Midbrain (tissue), 1 donor: ENCODE data around the gene ARHGAP12.

Experiments
- DNase-seq: peaks from one replicate; lab custom pipeline; 2025; lab: John Stamatoyannopoulos, UW

ARHGAP12 gene

DNA sequence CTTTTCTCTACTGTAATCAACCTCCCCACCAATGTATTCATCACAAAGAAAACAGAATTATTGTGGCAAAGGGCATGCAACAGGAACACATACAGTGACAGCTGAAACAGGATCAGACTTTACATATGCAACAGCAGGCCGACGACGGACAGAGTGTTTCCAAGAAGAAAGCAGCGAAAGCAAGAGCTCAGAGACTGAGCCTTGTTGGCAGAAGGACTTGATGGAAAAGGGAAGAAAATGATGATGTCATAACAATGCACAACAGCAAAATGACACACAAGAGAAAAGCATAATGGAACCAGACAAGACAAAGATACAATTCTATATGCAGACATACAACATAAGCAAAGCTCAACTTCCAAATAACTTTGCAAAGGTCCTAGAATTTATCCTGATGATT is 106.5 kb downstream of the ARHGAP12 start:
- DNase-seq, result no peak

DNA sequence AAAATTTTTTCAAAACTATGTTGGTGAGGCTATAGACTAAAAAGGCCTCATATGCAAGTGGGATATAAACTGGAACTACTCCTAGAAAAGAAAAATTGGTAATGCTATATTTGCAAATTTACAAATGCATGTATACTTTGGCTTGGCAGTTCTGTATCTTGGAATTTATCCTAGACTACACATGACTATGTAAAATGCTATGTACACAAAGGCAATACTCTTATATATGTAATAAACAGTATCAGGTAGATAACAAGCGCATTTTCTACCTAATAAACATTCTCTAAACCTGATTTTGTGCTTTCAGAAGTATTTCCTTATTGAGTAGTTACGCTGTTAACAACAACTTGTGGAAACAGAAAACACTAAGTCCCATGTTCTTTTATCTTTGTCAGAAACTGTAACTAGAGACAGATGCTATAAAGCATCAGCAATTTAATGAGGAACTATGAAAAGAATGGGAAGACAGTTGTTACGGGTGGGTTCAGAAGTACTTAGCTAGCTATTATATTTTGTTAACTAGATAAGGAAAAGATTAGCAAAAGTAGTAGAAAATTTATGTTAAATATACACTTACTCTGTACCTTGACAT is 107.8 kb downstream of the ARHGAP12 start:
- no peak for DNase-seq

DNA sequence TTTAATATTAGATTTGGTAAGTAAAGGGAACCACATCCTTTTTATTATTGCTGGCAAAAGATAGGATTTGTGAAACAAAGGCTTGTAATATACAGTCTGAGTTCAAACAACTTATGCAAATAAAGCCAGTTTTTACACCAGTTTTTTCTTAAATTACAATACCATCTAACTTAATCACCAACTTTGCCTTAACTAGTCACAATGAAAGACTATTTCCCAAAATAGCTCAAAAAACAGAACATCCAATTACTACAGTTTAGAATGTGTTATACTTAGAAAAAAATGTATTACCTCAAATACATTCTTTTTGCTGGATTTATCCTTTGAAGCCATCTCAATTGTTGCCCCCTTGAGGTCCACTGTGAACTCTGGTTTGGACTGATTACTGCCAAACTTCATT is 108.5 kb downstream of the ARHGAP12 start:
- no peak for DNase-seq

DNA sequence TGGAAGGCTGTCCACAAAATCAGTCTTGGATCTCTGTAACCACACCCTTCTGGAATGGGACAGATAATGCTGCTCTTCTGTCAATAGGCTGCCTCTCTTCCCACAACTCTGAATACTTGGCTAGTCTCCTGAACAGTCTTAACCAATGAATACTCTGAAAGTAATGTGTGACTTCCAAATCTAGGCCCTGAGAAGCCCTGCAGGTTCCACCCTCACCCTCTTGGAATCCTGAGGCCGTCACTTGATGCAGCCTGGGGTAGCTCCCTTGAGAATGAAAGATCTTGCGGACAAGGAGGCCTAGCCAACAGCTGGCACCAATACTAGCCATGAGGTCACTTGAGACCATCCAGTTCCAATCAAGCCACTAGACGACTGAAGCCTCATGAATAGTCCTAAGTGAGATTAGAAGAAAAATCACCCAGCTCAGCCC is 109.2 kb downstream of the ARHGAP12 start:
- no peak for DNase-seq

DNA sequence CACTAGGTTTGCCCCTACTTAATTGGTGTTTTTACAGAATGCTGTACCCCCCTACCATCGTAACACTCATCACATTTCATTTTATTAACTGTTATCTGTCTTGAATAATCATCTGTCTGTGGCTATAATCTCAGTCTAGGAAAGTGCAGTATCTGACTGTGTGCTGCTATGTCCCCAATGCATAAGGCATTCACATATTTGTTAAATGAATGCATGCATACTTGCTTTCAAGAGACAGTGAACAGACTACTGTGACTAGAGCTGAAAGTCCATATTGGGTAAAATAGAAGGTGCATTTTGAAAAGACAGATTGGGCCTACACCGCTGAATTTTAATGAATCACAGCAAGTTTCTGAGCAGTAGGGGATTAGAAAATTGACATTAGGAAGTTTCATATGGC is 112.3 kb downstream of the ARHGAP12 start:
- no peak for DNase-seq

DNA sequence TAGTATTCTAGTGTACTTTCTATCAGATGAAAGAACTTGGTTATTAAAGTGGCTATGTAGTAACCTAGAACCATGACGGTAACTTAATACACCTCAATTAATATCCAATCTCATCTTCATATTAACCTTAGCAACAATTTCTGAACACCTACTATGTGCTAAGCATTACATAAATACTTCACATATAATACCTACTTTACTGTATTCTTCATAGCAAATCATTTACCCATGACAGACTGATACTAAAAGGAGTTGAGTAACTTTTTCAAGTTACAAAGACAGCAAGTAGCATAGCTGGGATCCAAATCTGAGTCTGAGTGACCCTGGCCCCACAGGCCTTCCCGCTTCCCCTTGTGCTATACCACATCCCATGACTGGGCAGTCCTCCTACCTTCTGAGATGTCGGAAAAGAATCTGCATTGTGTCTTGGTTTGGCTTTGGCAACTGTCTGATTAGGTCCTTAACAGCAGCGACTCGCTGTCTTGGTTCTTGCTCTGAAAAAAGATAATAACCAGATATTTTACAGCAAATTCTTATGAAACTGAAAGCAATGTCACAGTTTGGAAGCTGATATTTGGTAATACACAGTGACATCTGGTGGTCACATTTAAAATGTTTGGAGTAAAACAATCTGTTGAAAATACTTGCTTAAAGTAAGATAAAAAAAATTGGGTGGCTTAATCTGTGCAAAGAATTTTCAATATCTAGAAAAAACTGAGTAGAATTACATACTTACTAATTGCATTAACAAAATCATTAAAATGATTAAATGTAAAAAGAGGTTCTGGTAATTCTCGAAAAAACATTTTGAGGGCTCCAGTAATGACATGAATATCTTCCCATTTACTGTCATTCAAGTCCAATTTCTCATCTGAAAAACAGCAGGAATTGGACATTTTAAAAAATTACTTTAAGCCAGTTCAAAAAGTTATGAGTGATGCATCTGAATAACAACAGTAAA is 120.1 kb downstream of the ARHGAP12 start:
- peak; percentile 69 for DNase-seq

DNA sequence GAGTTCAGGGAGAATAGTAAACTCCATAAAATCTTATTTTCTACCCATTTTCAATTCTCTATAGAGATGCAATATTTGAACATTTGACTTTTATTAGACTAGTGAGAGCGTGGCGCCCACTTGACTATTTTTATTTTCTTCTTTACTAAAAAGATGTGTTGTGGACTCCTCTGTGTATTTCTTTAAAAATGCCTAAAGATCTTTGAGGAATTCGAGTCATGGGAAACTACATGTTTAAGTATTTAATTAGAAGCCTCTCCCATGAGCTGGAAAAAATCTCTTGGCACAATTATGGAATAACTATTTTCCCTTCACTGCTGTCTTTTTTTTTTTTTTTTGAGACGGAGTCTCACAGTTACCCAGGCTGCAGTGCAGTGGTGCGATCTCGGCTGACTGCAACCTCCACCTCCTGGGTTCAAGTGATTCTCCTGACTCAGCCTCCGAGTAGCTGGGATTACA is 124.2 kb downstream of the ARHGAP12 start:
- no peak for DNase-seq

DNA sequence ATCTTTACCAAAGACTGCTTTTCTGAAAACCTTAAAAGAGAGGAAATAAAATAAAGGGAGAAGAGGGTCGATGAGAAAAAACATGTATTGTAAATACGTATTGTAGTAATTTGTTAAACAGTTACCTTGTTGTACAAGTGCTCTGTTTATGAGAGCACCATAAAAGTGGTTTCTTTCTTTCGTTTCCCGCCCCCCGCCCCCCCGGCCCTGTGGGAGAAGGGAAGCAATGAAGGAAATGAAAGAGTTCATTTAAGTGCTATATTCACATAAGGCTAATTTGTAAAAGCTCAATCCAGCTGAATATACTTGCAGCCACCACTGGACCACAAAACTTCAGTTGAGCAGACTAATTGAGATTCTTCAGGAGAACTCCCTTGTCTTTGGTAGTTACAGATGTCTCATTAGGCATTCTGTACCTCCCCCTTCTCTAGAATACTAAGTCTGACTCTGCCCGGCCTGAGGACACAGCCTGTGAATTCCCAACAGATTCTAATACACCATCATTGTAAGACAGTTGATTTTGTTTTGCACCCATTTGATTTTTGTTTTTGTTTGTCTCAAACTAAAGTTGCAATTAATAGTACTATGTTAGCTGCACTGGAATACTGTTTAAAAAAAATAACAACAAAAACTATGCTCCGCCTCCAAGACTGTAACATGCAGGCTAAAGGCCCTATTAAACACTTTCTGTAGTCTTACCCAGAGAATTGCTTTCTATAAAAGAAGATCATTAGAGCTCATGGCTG is 124.9 kb downstream of the ARHGAP12 start:
- peak; percentile 33 for DNase-seq

DNA sequence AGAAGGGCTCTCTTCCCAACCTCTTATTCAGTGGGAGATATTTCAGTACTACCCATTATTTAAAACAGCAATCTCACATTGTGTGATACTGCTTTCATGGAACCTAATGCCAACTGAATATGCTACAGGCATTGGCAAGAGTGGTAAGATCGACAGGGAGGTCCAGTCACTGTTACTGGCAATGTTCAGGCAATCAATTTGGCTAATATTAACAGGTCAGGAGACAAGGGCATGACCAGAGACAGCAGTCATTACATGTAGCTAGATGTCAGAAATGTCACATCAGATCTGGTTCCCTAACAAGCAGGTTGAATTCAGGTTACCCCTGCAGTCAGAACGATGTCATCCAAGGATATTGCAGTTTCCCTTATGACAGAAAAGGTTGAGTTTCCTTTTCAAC is 129.4 kb downstream of the ARHGAP12 start:
- DNase-seq, result no peak

DNA sequence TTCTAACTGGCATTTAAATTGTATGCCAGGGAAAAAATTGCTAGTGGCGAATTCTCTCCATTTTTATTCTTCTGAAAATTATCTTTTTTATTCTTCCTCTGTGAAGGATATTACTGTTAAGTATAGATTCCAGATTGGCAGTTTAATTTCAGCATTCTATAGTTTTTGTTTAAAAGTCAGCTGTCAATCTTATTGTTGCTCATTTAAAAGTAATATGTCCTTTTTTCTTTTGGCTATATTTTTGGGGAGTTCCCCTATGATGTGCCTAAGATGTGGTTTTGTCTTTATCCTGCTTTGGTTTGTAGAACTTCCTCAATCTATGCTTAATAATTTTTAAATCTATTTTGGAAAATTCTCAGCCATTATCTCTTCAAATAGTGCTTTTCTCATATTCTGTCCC is 135.9 kb downstream of the ARHGAP12 start:
- no peak for DNase-seq

DNA sequence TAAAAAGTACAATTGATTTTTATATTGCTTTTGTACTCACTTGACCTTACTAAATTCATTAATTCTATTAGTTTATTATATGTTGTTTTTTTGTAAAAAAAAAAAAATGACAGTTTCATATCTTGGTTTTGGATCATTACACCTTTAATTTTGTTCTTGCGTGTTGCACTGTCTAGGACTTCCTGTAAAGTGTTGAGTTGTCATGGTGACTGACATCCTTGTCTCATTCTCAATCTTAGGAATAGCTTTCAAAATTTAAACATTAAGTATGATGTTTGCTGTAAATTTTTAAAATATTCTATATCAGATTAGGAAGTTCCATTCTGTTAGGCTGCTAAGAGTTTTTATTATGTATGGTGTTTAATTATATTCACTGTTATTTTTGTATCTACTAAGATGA is 139.1 kb downstream of the ARHGAP12 start:
- DNase-seq, result no peak

DNA sequence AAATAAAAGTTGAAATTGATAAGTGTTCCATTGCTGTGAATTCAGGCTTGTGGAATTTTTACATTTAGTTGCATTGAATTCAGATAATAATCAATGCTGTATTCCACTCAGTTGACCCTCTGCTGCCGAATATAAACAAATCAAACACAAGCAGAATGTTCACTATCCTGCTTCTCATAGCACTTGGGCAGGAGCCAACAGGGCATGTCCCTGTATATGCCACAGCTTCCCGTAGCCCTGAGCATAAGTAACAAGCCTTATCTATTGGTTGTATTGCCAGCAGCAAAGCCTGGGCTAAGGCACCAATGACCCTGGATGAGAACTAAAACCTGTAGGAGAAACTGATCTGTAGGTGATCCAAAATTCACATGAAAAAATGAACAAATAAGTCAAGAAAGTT is 145.9 kb downstream of the ARHGAP12 start:
- no peak for DNase-seq

DNA sequence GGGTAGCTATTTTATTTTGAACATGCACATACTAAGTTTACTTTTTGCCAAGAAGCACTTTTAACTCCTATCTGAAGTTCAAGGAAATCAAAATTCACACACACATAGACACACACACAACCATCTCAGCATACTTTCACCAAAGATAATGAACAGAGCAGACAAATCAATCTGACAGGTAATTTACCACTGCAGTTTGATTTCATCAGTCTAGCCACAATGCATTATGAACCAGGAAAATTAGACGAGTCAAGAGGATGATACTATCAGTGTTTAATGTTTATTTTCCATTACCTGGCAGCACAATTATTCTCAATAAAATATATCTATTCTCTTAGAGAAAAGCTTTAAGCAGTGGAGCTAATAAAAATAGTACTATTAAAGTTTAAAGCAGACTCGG is 147.9 kb downstream of the ARHGAP12 start:
- DNase-seq, result no peak

DNA sequence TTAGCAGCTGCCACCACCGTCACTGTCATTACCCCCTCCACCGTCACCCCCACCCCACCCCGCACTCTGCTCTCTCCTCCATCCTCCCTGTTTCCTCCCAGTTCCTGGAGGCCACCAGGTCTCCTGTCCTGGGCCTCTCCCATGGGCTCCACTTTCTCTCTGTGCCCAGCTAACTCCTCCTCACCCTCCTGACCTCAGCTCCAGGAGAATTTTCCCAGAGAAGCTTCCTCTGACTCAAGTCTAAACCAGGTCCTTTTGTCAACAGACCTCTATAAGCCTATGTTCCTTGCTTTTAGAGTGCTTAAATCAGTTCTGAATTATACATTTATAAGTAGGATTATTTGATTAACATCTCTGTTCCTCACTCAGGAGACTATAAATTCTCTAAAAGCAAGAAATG is 150.0 kb downstream of the ARHGAP12 start:
- DNase-seq, result no peak

DNA sequence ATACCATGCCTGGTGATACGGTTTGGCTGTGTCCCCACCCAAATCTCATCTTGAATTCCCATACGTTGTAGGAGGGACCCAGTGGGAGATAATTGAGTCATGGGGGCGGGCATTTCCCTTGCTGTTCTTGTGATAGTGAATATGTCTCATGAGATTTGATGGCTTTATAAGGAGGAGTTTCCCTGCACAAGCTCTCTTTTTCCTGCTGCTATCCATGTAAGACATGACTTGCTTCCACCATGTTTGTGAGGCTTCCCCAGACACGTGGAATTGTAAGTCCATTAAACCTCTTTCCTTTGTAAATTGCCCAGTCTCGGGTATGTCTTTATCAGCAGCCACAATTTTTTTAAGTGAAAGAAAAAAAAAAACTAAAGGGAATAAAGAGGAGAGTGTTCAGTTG is 152.5 kb downstream of the ARHGAP12 start:
- DNase-seq, result no peak

DNA sequence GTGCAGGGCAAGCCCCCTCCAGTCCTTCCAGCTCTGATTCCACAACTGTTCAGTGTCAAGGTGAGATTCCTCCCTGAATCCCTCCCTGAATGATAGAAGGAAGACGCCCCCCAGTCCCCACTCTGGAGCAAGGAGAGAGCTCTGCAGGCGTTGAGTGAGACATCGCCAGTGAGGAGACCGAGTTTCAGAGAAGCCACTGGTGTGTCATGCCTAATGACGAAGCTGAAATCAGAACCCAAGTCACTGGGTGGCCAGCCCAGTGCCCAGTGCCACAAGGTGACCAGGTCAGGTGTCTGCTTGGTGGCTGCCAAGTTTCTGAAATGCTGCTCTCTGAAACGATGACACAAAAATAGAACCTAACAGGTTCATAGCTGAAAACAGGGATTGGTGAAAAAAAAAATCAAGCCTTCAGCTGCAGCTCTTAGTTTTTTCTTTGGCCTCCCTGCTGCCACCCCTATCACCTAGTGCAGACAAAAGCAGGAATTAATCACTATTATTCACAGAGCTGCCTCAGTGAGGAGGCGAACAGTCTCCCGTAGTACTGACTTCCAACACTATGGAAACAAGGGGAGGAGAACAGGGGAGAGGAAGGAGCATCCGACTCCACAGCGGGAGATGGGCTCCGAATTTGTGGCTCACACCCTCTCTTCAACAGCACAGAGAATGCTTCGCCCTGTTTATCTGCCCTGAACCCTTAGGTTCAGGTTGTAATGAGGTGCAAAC is 153.5 kb downstream of the ARHGAP12 start:
- no peak for DNase-seq

DNA sequence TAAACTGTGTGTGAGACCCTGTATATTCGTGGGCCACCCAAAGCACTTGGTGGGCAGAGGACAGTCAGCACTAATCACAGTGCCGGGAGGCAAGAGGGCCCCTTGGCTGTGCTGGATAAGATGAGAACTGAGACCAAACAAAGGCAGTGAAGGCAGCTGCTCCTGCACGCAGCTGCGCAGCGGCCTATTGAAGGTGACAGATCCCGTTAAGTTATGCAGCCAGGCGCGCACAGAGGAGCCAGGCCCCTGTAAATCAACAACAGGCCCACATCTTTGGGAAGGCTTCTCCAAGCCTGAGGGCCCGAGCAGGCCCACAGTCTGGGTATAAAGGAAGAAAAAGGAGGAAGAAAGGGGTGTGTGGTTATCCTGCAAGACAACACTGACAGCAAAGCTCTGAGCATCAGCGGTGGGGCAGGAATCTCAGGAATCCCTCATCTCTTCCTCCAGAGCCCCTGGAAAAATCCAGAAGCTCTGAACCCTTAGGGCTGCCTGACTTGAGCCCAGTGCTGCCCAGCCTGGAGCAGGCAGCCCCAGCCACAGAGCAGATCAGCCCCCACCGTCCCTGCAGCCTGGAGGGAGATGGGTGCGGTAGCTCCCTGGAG is 154.2 kb downstream of the ARHGAP12 start:
- no peak for DNase-seq

DNA sequence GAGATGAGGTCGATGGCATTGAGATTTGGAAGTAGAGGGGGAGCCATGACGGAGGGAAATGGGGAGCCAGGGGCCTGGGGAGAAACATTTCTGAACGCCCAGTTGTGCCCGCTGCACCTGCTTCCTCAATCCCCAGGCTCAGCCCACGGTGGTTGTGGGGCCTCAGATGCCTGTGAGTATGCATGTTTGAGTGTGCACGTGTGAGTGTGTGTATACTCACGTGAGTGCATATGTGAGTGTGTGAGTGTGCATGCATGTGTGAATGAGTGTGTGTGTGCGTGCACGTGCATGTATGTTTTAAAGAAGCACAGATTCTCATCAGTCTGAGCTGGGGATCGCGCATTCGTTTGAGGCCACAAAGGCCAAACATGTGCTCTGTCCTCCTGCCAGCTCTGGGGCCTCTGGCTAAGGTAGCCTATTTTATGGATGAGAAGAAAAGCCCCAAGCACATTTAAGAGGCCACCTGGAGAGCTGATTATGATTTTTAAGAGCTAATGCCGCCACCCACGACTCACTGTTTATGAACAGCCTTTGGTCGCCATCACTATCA is 154.8 kb downstream of the ARHGAP12 start:
- no peak for DNase-seq

DNA sequence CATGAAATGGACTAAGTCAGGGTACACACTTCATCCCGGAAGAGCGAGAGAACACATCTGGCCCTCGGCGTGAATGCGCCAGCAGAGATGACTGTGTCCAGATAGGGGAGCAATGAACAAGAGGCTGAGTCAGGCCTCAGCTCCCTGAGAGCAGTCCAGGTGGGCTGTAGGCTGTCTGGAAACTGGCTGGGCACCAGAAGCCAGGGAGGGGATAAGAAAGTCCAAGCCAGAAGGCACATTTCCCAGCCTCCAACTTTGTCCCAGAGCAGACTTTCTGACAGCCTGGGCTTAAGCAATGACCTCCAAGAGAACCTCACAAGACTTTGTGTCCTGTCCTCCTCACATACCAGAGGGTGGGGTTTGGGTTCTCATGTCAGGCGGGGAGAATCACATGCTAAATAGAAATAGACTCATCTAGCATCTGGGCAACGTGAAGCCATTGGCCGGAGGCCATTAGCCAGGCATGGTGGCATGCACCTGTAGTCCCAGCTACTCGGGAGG is 157.2 kb downstream of the ARHGAP12 start:
- DNase-seq, result no peak

DNA sequence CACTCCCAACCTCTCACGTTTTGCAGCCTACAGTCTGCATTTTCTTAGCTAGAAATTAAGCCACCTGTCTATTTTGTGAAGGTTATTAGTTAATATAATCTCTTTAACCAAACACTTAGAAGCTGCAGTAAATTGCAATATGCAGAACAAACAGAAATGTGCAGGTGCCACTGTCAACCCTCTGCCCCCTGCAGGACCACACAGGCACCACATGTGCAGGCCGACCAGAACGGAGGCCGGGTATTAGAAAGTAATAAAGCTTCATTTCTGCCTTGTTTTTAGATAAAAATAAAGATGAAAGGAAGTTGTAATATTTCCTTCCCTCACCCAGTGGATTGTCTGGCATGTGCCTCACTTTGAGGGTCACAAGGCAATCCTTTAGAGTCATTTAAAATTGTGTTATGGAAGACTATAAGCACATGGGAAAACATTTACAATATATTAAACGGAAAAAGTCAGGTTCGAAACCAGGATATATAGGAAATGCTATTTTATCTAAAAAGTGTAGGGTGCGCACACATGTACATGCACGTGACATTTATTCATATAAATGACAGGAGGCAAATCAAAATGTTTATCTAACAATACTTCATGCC is 158.2 kb downstream of the ARHGAP12 start:
- peak; percentile 34 for DNase-seq

DNA sequence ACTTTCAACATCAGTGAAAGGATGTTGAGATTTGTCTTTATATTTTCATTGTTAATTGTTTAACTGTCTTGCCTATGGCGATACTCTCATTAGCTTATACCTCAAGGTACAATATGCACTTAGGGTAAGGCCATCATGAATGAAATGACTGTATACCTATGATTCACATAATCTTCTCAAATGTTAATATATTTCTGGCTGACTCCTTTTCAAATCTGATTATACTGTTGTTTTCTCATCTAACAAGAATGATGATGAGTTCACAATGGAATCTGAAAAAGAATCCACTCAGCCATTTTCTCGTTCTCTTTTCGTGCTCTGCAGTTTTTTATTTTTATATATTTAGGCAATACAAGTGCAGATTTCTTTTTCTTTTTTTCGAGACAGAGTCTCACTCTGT is 159.1 kb downstream of the ARHGAP12 start:
- no peak for DNase-seq
